Skeletal muscle tissue (tissue), 4 donors: Measurements from ENCODE around the gene KDM1A. TPM values are rescaled to one million over a fixed set of nuclear protein-coding genes. Genes with fewer than 3 reads are reported as not detected.

Experiments used
- H3K27ac ChIP-seq: one replicate; pipeline ENCODE4 v1.7.0; 2013; ENCODE audit warnings: mild to moderate bottlenecking, low read depth, low read length, inconsistent platforms
- H3K27me3 ChIP-seq, 3 donors: one replicate each; pipeline ENCODE4 v1.7.0; 2013; ENCODE audit warnings: low read length in 3 of 3; ENCODE audit not compliant: control insufficient read depth in 3 of 3, insufficient read depth in 3 of 3
- H3K36me3 ChIP-seq, 3 donors: one replicate each; pipeline ENCODE4 v1.7.0; 2013; ENCODE audit warnings: low read length in 3 of 3; ENCODE audit not compliant: control insufficient read depth in 3 of 3, insufficient read depth in 3 of 3
- H3K4me1 ChIP-seq, 3 donors: one replicate each; pipeline ENCODE4 v1.7.0; 2013; ENCODE audit warnings: low read length in 3 of 3, mild to moderate bottlenecking in 3 of 3; ENCODE audit not compliant: control insufficient read depth in 3 of 3, insufficient read depth in 3 of 3
- H3K4me3 ChIP-seq, 3 donors: one replicate each; pipeline ENCODE4 v1.7.0; 2013; ENCODE audit warnings: low read length in 3 of 3
- H3K9ac ChIP-seq, 3 donors: one replicate each; pipeline ENCODE4 v1.7.0; 2013; ENCODE audit warnings: low read length in 3 of 3, mild to moderate bottlenecking in 3 of 3, moderate library complexity in 2 of 3, low read depth in 1 of 3
- H3K9me3 ChIP-seq, 3 donors: one replicate each; pipeline ENCODE4 v1.7.0; 2013; ENCODE audit warnings: low read length in 3 of 3; ENCODE audit not compliant: control insufficient read depth in 3 of 3
- total RNA-seq: library from RNA; depleted of rRNA; stranded (reverse); fragments of >200 nt; gene quantifications from one replicate; pipeline ENCODE4 v1.2.3, GENCODE V29; 2014
- donor health status: Osteomylitis.

KDM1A gene
- total RNA-seq, 1 donor from 2014 or later = 103 TPM

GRCh38 chr1:23062271-23062670, 43.0 kb downstream of the KDM1A start:
- Histone ChIP-seq H3K27ac (no peak overlapping the region), H3K4me1 (no peaks in the 10 kb centered on the region), H3K9me3 (no peaks in the 10 kb centered on the region), H3K4me3 (no peak overlapping the region), H3K36me3 (peaks cover 13 to 50% (median 49%) of the 10 kb centered on the region in 3 donors), H3K27me3 (no peaks in the 10 kb centered on the region), H3K9ac (no peak overlapping the region)

DNA sequence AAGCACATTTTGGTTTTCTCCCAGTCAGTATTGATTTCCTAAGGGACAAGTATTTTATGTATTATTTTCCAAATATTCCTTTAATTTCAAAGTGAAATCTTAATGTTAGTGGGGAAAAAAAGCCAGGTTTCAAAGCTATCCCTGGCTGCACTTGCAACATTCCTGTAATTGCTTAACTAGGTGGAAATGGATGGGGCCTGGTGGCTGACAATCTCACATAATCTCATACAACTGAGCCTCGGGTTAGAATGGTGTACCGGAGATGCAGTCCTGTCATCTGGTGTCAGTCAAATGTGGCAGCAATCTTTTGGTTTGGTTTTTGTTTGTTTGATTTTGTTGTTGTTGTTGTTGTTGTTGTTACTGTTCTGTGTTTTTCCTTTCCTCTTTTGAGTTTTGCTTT, 46.1 kb downstream of the KDM1A start:
- Histone ChIP-seq H3K4me1 (no peaks in the 10 kb centered on the region), H3K27me3 (no peaks in the 10 kb centered on the region), H3K9ac (no peak overlapping the region), H3K27ac (no peak overlapping the region), H3K9me3 (no peaks in the 10 kb centered on the region), H3K36me3 (peaks cover 13 to 49% (median 35%) of the 10 kb centered on the region in 3 donors), H3K4me3 (no peak overlapping the region)

DNA sequence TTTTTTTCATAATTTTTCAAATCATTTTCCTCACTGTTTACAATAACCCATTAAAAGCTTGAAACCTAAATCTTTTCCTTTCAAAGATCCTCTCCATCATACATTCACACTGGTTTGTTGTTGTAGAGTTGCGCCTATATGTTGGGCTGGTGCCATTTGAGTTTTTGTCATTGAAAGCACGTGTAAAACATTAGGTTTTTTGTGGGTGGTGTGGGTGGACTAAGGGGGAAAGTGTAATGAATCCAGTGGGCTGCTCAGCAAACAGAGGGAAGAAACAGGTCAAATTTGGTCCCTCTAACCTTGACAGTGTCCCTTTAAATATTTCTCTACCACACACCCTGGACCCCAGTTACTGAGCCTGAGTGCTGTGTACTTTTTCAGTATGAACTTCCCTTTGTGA, 46.8 kb downstream of the KDM1A start:
- Histone ChIP-seq H3K4me3 (no peak overlapping the region), H3K9me3 (no peaks in the 10 kb centered on the region), H3K9ac (no peak overlapping the region), H3K4me1 (no peaks in the 10 kb centered on the region), H3K36me3 (peaks cover 13 to 47% (median 36%) of the 10 kb centered on the region in 3 donors), H3K27ac (no peak overlapping the region), H3K27me3 (no peaks in the 10 kb centered on the region)

DNA sequence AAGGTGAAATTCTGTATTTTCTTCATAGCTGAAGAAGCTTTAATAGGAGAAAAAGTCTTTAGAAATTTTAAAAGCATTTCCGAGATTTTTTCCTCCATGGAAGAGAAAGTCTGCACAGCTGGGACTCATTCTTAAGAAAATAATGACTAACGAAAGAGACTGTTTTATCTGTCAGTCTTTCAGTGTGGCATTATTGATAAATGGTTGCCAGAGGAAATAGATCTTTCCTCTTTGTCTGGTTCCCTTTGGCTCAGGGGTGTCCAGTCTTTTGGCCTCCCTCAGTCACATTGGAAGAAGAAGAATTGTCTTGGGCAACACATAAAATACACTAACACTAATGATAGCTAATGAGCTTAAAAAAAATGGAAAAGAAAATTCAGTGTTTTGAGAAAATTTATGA, 49.9 kb downstream of the KDM1A start:
- Histone ChIP-seq H3K9ac (no peak overlapping the region), H3K36me3 (peaks cover 16 to 56% (median 44%) of the 10 kb centered on the region in 3 donors), H3K9me3 (no peaks in the 10 kb centered on the region), H3K4me3 (no peak overlapping the region), H3K27me3 (no peaks in the 10 kb centered on the region), H3K27ac (no peak overlapping the region), H3K4me1 (no peaks in the 10 kb centered on the region)

GRCh38 chr1:23069675-23070074, 50.4 kb downstream of the KDM1A start:
- Histone ChIP-seq H3K9me3 (no peaks in the 10 kb centered on the region), H3K4me3 (no peak overlapping the region), H3K27me3 (no peaks in the 10 kb centered on the region), H3K36me3 (peaks cover 16 to 54% (median 46%) of the 10 kb centered on the region in 3 donors), H3K27ac (no peak overlapping the region), H3K9ac (no peak overlapping the region), H3K4me1 (no peaks in the 10 kb centered on the region)

- Histone ChIP-seq H3K36me3 (peaks cover 22 to 52% (median 47%) of the 10 kb centered on the region in 3 donors), H3K27ac (no peak overlapping the region), H3K9me3 (no peaks in the 10 kb centered on the region), H3K27me3 (no peaks in the 10 kb centered on the region), H3K4me1 (no peaks in the 10 kb centered on the region), H3K4me3 (no peak overlapping the region), H3K9ac (no peak overlapping the region)
Measured at GRCh38 chr1:23074012-23074411, 54.7 kb downstream of the KDM1A start.

- Histone ChIP-seq H3K9ac (no peak overlapping the region), H3K9me3 (no peaks in the 10 kb centered on the region), H3K4me3 (no peak overlapping the region), H3K36me3 (peaks cover 44 to 70% (median 56%) of the 10 kb centered on the region in 3 donors), H3K27me3 (no peaks in the 10 kb centered on the region), H3K4me1 (no peaks in the 10 kb centered on the region), H3K27ac (no peak overlapping the region)
Measured at GRCh38 chr1:23079025-23079424, 59.8 kb downstream of the KDM1A start.

- Histone ChIP-seq H3K9ac (no peak overlapping the region), H3K9me3 (no peaks in the 10 kb centered on the region), H3K27me3 (no peaks in the 10 kb centered on the region), H3K4me3 (no peak overlapping the region), H3K36me3 (peaks cover 54 to 78% (median 70%) of the 10 kb centered on the region in 3 donors), H3K27ac (no peak overlapping the region), H3K4me1 (no peaks in the 10 kb centered on the region)
Measured at GRCh38 chr1:23080885-23081284, 61.6 kb downstream of the KDM1A start.

GRCh38 chr1:23081376-23081775, 62.1 kb downstream of the KDM1A start:
- Histone ChIP-seq H3K9me3 (no peaks in the 10 kb centered on the region), H3K36me3 (peaks cover 54 to 83% (median 75%) of the 10 kb centered on the region in 3 donors), H3K27ac (no peak overlapping the region), H3K4me3 (no peak overlapping the region), H3K27me3 (no peaks in the 10 kb centered on the region), H3K9ac (no peak overlapping the region), H3K4me1 (no peaks in the 10 kb centered on the region)

DNA sequence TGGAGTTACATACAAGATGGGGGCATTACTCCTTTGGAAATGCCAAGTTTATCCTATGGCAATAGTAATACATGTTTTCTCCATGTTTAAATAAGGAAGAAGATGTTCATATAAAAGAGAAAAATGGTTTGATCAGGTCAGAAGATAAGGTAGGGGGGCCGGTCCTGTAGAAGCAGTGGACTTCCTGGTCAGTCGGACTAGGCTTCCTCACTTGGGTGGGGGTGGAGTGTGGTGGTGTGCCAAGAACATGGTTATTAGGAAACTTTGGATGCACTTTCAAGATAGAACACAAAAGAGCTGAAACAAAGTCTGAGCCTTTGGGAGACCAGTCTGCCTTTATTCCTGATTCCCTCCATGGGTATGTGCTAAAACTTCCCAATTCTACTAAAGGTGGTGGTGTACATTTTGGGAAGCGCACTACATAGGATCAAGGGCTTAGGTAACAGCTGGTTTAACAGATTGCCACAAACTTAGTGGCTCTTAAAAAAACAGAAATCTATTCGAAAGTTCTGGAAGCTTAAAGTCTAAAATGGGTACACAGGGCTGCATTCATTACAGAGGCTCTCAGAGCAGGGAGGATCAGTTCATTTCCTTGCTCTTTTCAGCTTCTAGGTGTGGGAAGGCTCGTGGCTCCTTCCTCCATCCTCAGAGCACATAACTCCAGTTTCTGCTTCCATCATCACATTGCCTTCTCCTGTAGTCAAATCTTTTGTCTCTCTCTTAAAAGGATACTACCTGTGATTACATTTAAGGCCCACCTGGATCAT, 64.6 kb downstream of the KDM1A start:
- H3K36me3 ChIP-seq = peaks cover 53 to 80% (median 68%) of the 10 kb centered on the region in 3 donors

More for the DNA sequence above, 64.6 kb downstream of the KDM1A start:
- H3K27ac ChIP-seq = no peak overlapping the region
- no peaks in the 10 kb centered on the region for H3K4me1 ChIP-seq
- H3K9me3 ChIP-seq = no peaks in the 10 kb centered on the region
- H3K9ac ChIP-seq = no peak overlapping the region
- no peaks in the 10 kb centered on the region for H3K27me3 ChIP-seq
- H3K4me3 ChIP-seq = no peak overlapping the region
